Thoracic aorta (tissue), 2 donors: Measurements from ENCODE around the gene NEGR1. TPM values are rescaled to one million over a fixed set of nuclear protein-coding genes. Genes with fewer than 3 reads are reported as not detected.

Source experiments
- ATAC-seq: fragments of 150-250 bp; one replicate; pipeline ENCODE4 v1.8.0; 2017; ENCODE audit warnings: low read depth; ENCODE audit not compliant: insufficient number of reproducible peaks, low FRiP score
- DNase-seq: peaks from one replicate; pipeline ENCODE4 v3.0.0-alpha.2; 2020; ENCODE audit warnings: low spot score
- H3K27ac ChIP-seq, 2 donors: fragments of 200-600 bp; sonication (generic); 1 replicate in 1 of 2; 2 replicates in 1 of 2; pipeline ENCODE4 v1.5.1; 2016; ENCODE audit warnings: mild to moderate bottlenecking in 2 of 2, moderate library complexity in 2 of 2
- H3K27me3 ChIP-seq: fragments of 200-600 bp; sonication (generic); replicated peaks from 2 replicates; pipeline ENCODE4 v1.6.0; 2016; ENCODE audit warnings: mild to moderate bottlenecking; ENCODE audit not compliant: insufficient read depth
- H3K36me3 ChIP-seq: fragments of 200-600 bp; sonication (generic); one replicate; pipeline ENCODE4 v1.5.1; 2016
- H3K4me1 ChIP-seq, 2 donors: fragments of 200-600 bp; sonication (generic); 1 replicate in 1 of 2; 2 replicates in 1 of 2; pipeline versions ENCODE4 v1.5.1 to v1.6.0; 2016; ENCODE audit warnings: low read depth in 2 of 2, mild to moderate bottlenecking in 1 of 2; ENCODE audit not compliant: control insufficient read depth in 1 of 2
- H3K4me3 ChIP-seq: fragments of 200-600 bp; sonication (generic); 2 replicates; pipeline ENCODE4 v1.5.1; 2016; ENCODE audit warnings: mild to moderate bottlenecking
- H3K9me3 ChIP-seq: fragments of 200-600 bp; sonication (generic); 2 replicates; pipeline ENCODE4 v1.5.1; 2016
- CTCF ChIP-seq: fragments of 200-600 bp; sonication (generic); IDR thresholded peaks from one replicate; pipeline ENCODE4 v1.5.1; 2019; ENCODE audit warnings: antibody characterized with exemption
- total RNA-seq, 2 donors: library from RNA; depleted of rRNA; stranded (reverse); fragments of >200 nt; gene quantifications; one replicate each; pipeline versions ENCODE4 v1.1.0 to v1.2.3, GENCODE V29; 2016

Gene NEGR1
- total RNA-seq, 2 donors from 2014 or later, result 10.4 to 14.4 TPM

DNA sequence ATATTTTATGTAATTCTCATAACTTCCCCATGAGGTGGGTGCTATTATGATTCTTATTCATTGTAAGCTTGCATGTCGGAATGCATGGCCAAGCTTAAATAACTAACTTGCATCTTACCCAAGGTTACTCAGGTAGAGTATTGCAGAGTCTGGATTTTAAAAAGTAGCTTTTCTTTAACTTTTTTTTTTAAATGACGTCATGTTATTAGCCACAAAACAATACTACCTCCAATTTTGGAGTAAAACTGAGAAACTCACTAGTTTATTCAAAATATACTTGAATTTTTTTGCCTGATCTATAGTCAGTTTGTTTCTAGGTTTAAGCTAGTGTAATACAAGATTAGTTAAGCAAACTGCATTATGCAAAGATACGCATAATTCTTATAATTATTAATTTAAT lies 57.8 kb downstream of the NEGR1 start:
- no peak for DNase-seq
- no peak overlapping the region for H3K27ac ChIP-seq
- H3K9me3 ChIP-seq, result no peaks in the 10 kb centered on the region
- no peak overlapping the region for H3K4me3 ChIP-seq
- H3K36me3 ChIP-seq, result no peaks in the 10 kb centered on the region
- H3K4me1 ChIP-seq, result peaks cover 0 to 11% of the 10 kb centered on the region in 2 donors
- TF ChIP-seq CTCF, result no peak
- H3K27me3 ChIP-seq, result no peaks in the 10 kb centered on the region
- ATAC-seq, result no peak

DNA sequence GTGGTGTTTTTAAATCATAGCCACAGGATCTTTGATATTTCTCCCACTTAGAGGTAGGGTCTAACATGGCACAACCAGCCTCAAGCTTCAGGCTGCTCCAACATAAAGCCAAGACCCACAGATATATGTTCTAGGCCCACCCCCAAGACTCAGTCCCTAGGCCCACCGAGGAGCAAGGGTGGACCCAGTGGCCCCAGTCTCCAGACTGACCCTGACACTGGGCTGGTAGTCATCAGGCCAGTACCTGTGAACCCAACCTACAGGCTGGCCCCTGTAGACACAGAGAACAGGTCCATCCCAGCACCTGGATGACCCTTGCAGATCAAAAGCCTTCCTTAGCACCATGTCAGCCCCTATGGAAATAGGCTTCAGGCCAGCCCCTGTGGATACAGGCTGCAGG lies 60.5 kb downstream of the NEGR1 start:
- Histone ChIP-seq H3K9me3 (no peaks in the 10 kb centered on the region), H3K36me3 (no peaks in the 10 kb centered on the region), H3K27ac (no peak overlapping the region), H3K4me3 (no peak overlapping the region), H3K4me1 (no peaks in the 10 kb centered on the region), H3K27me3 (no peaks in the 10 kb centered on the region)
- DNase-seq (no peak), ATAC-seq (no peak)
- TF ChIP-seq CTCF, result no peak

DNA sequence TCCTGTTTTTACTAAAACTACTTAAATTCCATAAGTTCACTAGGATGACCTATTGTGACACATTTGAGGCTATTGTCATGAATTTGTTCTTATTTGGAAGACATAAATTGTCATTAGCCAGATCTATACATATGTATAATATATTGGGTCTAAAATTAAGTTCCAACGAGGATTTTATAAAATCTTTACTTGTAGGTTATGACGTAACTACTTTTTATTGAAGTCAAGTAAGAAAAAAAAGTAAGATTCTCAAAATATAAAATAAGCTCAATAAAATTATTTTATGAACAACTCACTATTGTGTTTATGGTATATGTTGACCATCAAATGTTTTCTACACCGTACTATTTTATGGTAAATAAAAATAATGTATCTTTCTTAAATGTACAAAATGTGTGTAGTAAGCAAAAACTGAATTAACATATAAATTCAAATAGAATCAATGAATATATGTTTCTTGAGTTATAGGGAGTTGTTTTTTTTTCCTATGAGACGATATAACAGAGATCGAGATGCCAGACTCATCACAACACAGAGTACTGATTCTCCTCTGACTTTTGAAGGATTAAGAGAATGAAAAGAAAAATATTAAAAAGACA lies 64.1 kb downstream of the NEGR1 start:
- ATAC-seq, result no peak
- H3K27me3 ChIP-seq, result no peaks in the 10 kb centered on the region
- H3K27ac ChIP-seq, result no peak overlapping the region
- no peak for TF ChIP-seq CTCF
- no peaks in the 10 kb centered on the region for H3K4me1 ChIP-seq
- H3K4me3 ChIP-seq, result no peak overlapping the region
- no peak for DNase-seq
- H3K9me3 ChIP-seq, result no peaks in the 10 kb centered on the region
- H3K36me3 ChIP-seq, result no peaks in the 10 kb centered on the region

DNA sequence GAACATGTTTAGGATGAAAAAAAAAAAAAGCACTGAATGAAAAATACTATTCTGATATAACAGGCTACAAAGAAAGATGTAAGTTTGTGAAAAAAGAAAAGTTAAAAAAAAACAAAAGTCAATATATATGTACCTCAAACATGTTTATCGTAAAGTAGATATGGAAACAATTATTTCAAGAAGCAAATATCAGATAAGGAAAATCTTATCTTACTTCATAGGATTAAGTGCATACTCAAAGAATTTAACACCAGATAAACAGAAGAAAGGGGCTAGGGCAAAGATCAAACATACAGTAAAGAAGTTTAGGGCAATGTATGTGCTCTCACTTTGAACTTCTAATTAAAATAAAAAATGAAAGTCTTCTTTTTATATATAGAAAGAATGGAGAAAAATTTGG lies 75.3 kb downstream of the NEGR1 start:
- Histone ChIP-seq H3K4me3 (no peak overlapping the region), H3K27ac (no peak overlapping the region), H3K36me3 (no peaks in the 10 kb centered on the region), H3K27me3 (no peaks in the 10 kb centered on the region), H3K4me1 (no peaks in the 10 kb centered on the region), H3K9me3 (no peaks in the 10 kb centered on the region)
- TF ChIP-seq CTCF, result no peak
- no peak for DNase-seq
- no peak for ATAC-seq

DNA sequence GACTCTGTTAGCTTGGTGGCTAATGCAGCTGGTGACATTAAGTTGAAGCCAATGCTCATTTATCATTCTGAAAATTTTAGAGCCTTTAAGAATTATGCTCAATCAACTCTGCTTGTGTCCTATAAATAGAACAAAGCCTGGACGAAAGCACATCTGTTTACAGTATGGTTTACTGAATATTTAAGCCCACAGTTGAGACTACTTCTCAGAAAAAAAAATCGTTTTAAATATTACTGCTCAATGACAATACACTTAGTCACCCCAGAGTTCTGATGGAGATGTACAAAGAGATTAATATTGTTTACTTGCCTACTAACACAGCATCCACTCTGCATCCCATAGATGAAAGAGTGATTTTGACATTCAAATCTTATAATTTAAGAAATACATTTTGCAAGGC lies 79.6 kb downstream of the NEGR1 start:
- H3K4me3 ChIP-seq, result no peak overlapping the region
- TF ChIP-seq CTCF, result no peak
- H3K36me3 ChIP-seq, result no peaks in the 10 kb centered on the region
- no peak overlapping the region for H3K27ac ChIP-seq
- no peaks in the 10 kb centered on the region for H3K4me1 ChIP-seq
- peaks cover 7% of the 10 kb centered on the region for H3K9me3 ChIP-seq
- ATAC-seq (no peak), DNase-seq (no peak)
- no peaks in the 10 kb centered on the region for H3K27me3 ChIP-seq
